ENCODE results near the gene RIMBP3C. TPM values are rescaled to one million over a fixed set of nuclear protein-coding genes. Genes with fewer than 3 reads are reported as not detected.
"Not testable (repeated sequence)": the region's sequence is repeated elsewhere in the genome, so short reads cannot be mapped to it uniquely, and the experiment has no call there.

RIMBP3C gene
- total RNA-seq = 1 to 10 TPM in 1 of 2 donors, under 1 TPM in 1; 0.34 to 1.2 TPM
- 0 reads per million in 2 donors for total RNA-seq

GRCh38 chr22:21551361-21551760 lies at the start of gene RIMBP3C:
Gene RIMBP3C (minus strand): TSS chr22:21551461. CDS start chr22:21550976, 485 bp downstream.
- not testable (repeated sequence) for H3K9me3 ChIP-seq (ENCODE audit: control insufficient read depth, low read length, poor library complexity, severe bottlenecking); DNase-seq; H3K4me3 Mint-ChIP-seq; ATAC-seq; H3K27me3 Mint-ChIP-seq; H3K4me1 Mint-ChIP-seq; H3K27ac Mint-ChIP-seq; H3K36me3 Mint-ChIP-seq (ENCODE audit: low read depth)

- H3K9me3 ChIP-seq (ENCODE audit: control insufficient read depth, low read length, poor library complexity, severe bottlenecking) = no peaks in the 10 kb centered on the region
- Mint-ChIP-seq H3K27ac (peak overlapping the region; percentile 83), H3K36me3 (ENCODE audit: low read depth) (peaks cover 6% of the 10 kb centered on the region), H3K4me3 (no peak overlapping the region), H3K27me3 (no peaks in the 10 kb centered on the region), H3K4me1 (peaks cover 38% of the 10 kb centered on the region)
- ATAC-seq = no peak
- no peak for DNase-seq
These were observed 48.0 kb upstream of the RIMBP3C start for GRCh38 chr22:21599053-21599893.

- Mint-ChIP-seq H3K27me3 (no peaks in the 10 kb centered on the region), H3K36me3 (ENCODE audit: low read depth) (peaks cover 16% of the 10 kb centered on the region), H3K27ac (no peak overlapping the region), H3K4me3 (no peak overlapping the region), H3K4me1 (peaks cover 47% of the 10 kb centered on the region)
- DNase-seq (no peak), ATAC-seq (no peak)
- no peaks in the 10 kb centered on the region for H3K9me3 ChIP-seq (ENCODE audit: control insufficient read depth, low read length, poor library complexity, severe bottlenecking)
These were observed 47.0 kb upstream of the RIMBP3C start for GRCh38 chr22:21598302-21598701.

- H3K4me3 Mint-ChIP-seq; ATAC-seq; H3K27me3 Mint-ChIP-seq; H3K9me3 ChIP-seq (ENCODE audit: control insufficient read depth, low read length, poor library complexity, severe bottlenecking); DNase-seq; H3K27ac Mint-ChIP-seq: not testable (repeated sequence)
- Mint-ChIP-seq H3K36me3 (ENCODE audit: low read depth) (peaks cover 18% of the 10 kb centered on the region), H3K4me1 (peaks cover 48% of the 10 kb centered on the region)
These were observed 45.3 kb upstream of the RIMBP3C start for GRCh38 chr22:21596356-21597135.

- no peak for DNase-seq
- ATAC-seq = no peak
- peak overlapping the region; percentile 24 for H3K27ac Mint-ChIP-seq
- H3K4me1 Mint-ChIP-seq = peaks cover 60% of the 10 kb centered on the region
- no peaks in the 10 kb centered on the region for H3K9me3 ChIP-seq (ENCODE audit: control insufficient read depth, low read length, poor library complexity, severe bottlenecking)
- peaks cover 18% of the 10 kb centered on the region for H3K36me3 Mint-ChIP-seq (ENCODE audit: low read depth)
- H3K27me3 Mint-ChIP-seq = no peaks in the 10 kb centered on the region
- no peak overlapping the region for H3K4me3 Mint-ChIP-seq
These were observed 43.7 kb upstream of the RIMBP3C start for GRCh38 chr22:21594865-21595452.

GRCh38 chr22:21593406-21594232 lies 42.4 kb upstream of the RIMBP3C start:
- no peak overlapping the region for H3K4me3 Mint-ChIP-seq
- ATAC-seq (no peak), DNase-seq (no peak)
- H3K27me3 Mint-ChIP-seq = no peaks in the 10 kb centered on the region
- peak overlapping the region; percentile 27 for H3K27ac Mint-ChIP-seq
- H3K9me3 ChIP-seq (ENCODE audit: control insufficient read depth, low read length, poor library complexity, severe bottlenecking) = no peaks in the 10 kb centered on the region
- peaks cover 56% of the 10 kb centered on the region for H3K4me1 Mint-ChIP-seq
- peaks cover 14% of the 10 kb centered on the region for H3K36me3 Mint-ChIP-seq (ENCODE audit: low read depth)

- no peaks in the 10 kb centered on the region for H3K9me3 ChIP-seq (ENCODE audit: control insufficient read depth, low read length, poor library complexity, severe bottlenecking)
- H3K27me3 Mint-ChIP-seq = no peaks in the 10 kb centered on the region
- H3K27ac Mint-ChIP-seq = no peak overlapping the region
- H3K4me3 Mint-ChIP-seq = no peak overlapping the region
- ATAC-seq = no peak
- peaks cover 14% of the 10 kb centered on the region for H3K36me3 Mint-ChIP-seq (ENCODE audit: low read depth)
- peaks cover 60% of the 10 kb centered on the region for H3K4me1 Mint-ChIP-seq
- DNase-seq = no peak
These were observed 41.2 kb upstream of the RIMBP3C start for GRCh38 chr22:21592422-21592821.

- no peak for DNase-seq
- H3K27ac Mint-ChIP-seq = peak overlapping the region; percentile 56
- peaks cover 61% of the 10 kb centered on the region for H3K4me1 Mint-ChIP-seq
- no peak for ATAC-seq
- H3K4me3 Mint-ChIP-seq = no peak overlapping the region
- H3K27me3 Mint-ChIP-seq = no peaks in the 10 kb centered on the region
- H3K36me3 Mint-ChIP-seq (ENCODE audit: low read depth) = peaks cover 14% of the 10 kb centered on the region
- H3K9me3 ChIP-seq (ENCODE audit: control insufficient read depth, low read length, poor library complexity, severe bottlenecking) = no peaks in the 10 kb centered on the region
These were observed 40.4 kb upstream of the RIMBP3C start for GRCh38 chr22:21591695-21592094.

GRCh38 chr22:21590809-21591641 lies 39.8 kb upstream of the RIMBP3C start:
- Mint-ChIP-seq H3K4me1 (peaks cover 58% of the 10 kb centered on the region), H3K36me3 (ENCODE audit: low read depth) (peaks cover 14% of the 10 kb centered on the region), H3K27ac (peak overlapping the region; percentile 56), H3K27me3 (no peaks in the 10 kb centered on the region), H3K4me3 (no peak overlapping the region)
- H3K9me3 ChIP-seq (ENCODE audit: control insufficient read depth, low read length, poor library complexity, severe bottlenecking) = no peaks in the 10 kb centered on the region
- ATAC-seq = no peak
- no peak for DNase-seq

- Mint-ChIP-seq H3K36me3 (ENCODE audit: low read depth) (peaks cover 16% of the 10 kb centered on the region), H3K27me3 (no peaks in the 10 kb centered on the region), H3K4me3 (peak overlapping the region; percentile 33), H3K4me1 (peaks cover 56% of the 10 kb centered on the region), H3K27ac (peak overlapping the region; percentile 65)
- H3K9me3 ChIP-seq (ENCODE audit: control insufficient read depth, low read length, poor library complexity, severe bottlenecking) = no peaks in the 10 kb centered on the region
- ATAC-seq (no peak), DNase-seq (no peak)
These were observed 38.1 kb upstream of the RIMBP3C start for GRCh38 chr22:21589396-21589795.

- peaks cover 3% of the 10 kb centered on the region for H3K36me3 Mint-ChIP-seq (ENCODE audit: low read depth)
- ATAC-seq = peak; percentile 74
- H3K27ac Mint-ChIP-seq = peak overlapping the region; percentile 80
- H3K4me1 Mint-ChIP-seq = peaks cover 47% of the 10 kb centered on the region
- no peaks in the 10 kb centered on the region for H3K9me3 ChIP-seq (ENCODE audit: control insufficient read depth, low read length, poor library complexity, severe bottlenecking)
- DNase-seq = no peak
- peak overlapping the region; percentile 67 for H3K4me3 Mint-ChIP-seq
- H3K27me3 Mint-ChIP-seq = no peaks in the 10 kb centered on the region
These were observed 36.7 kb upstream of the RIMBP3C start for GRCh38 chr22:21587803-21588611.

All from T-helper 17 cell (primary cell).